Endothelial cell of umbilical vein (primary cell): ENCODE results near the gene KLHL5. TPM values are rescaled to one million over a fixed set of nuclear protein-coding genes. Genes with fewer than 3 reads are reported as not detected.

Source experiments
- BruUV-seq: library from RNA; stranded (reverse); fragments of 400-500 nt; replicated peaks from 2 replicates; lab custom pipeline; 2021; lab: Mats Ljungman, UMichigan
- CTCF ChIA-PET: fragments of 300-600, 350-600 bp; sonication (Branson Sonifier 250); formaldehyde crosslinking; loops from one replicate; lab custom pipeline; 2021; ENCODE audit warnings: antibody characterized with exemption, inconsistent platforms; lab: Charles Lee
- POLR2A ChIA-PET: fragments of 300-600, 350-600 bp; sonication (Branson Sonifier 250); formaldehyde crosslinking; loops from one replicate; lab custom pipeline; 2021; ENCODE audit warnings: antibody characterized with exemption, inconsistent platforms; lab: Charles Lee
- DNase-seq: peaks from one replicate; pipeline ENCODE4 v3.0.0-alpha.2; 2011; ENCODE audit warnings: low read depth, low spot score
- FAIRE-seq: peaks from 2 replicates; lab custom pipeline; 2011; peaks lifted over from hg19 to GRCh38; lab: Jason Lieb, UNC
- H2AFZ ChIP-seq: 2 replicates; pipeline ENCODE4 v1.6.0; 2012; ENCODE audit warnings: low read depth, low read length, control low read depth, inconsistent platforms
- H3K27ac ChIP-seq: 2 replicates; pipeline ENCODE4 v1.5.1; 2011; ENCODE audit warnings: low read depth, mild to moderate bottlenecking, control low read depth, low read length, moderate library complexity; ENCODE audit not compliant: insufficient read depth
- H3K27me3 ChIP-seq, 2 experiments: 2 replicates each; pipeline versions ENCODE4 v1.6.0 to v1.6.1; 2011; ENCODE audit warnings: low read length in 2 of 2, mixed read lengths in 1 of 2; ENCODE audit not compliant: control insufficient read depth in 2 of 2, insufficient read depth in 2 of 2
- H3K36me3 ChIP-seq, 2 experiments: 2 replicates in 1 of 2; 3 replicates in 1 of 2; pipeline ENCODE4 v1.5.1; 2011; ENCODE audit warnings: low read length in 2 of 2, mild to moderate bottlenecking in 1 of 2, moderate library complexity in 1 of 2; ENCODE audit not compliant: control insufficient read depth in 2 of 2, insufficient read depth in 2 of 2; ENCODE audit errors: extremely low read depth in 1 of 2
- H3K4me1 ChIP-seq: 3 replicates; pipeline ENCODE4 v1.5.1; 2011; ENCODE audit warnings: mild to moderate bottlenecking, low read length; ENCODE audit not compliant: control insufficient read depth, insufficient read depth; ENCODE audit errors: extremely low read depth
- H3K4me2 ChIP-seq: 2 replicates; pipeline ENCODE4 v1.6.1; 2011; ENCODE audit warnings: low read length, control low read depth, mixed read lengths; ENCODE audit not compliant: insufficient read depth
- H3K4me3 ChIP-seq, 3 experiments: fragments of 200-600 bp in 1 of 3; sonication (generic), shearing (Covaris generic) in 1 of 3; replicated peaks in 1 of 3; 2 replicates each; pipeline ENCODE4 v1.5.1; 2011 to 2016; ENCODE audit warnings: control low read depth in 3 of 3, low read length in 3 of 3, mild to moderate bottlenecking in 2 of 3, inconsistent platforms in 1 of 3, low read depth in 1 of 3, moderate library complexity in 1 of 3; ENCODE audit not compliant: insufficient read depth in 1 of 3
- H3K79me2 ChIP-seq: 2 replicates; pipeline ENCODE4 v1.6.0; 2012; ENCODE audit warnings: low read length, inconsistent platforms; ENCODE audit not compliant: control insufficient read depth, insufficient read depth
- H3K9ac ChIP-seq: replicated peaks from 2 replicates; pipeline ENCODE3; 2011; ENCODE audit warnings: low read length, control low read depth; ENCODE audit not compliant: insufficient read depth; ENCODE audit errors: extremely low read depth
- H3K9me1 ChIP-seq: replicated peaks from 3 replicates; pipeline ENCODE4 v1.6.0; 2011; ENCODE audit warnings: mild to moderate bottlenecking, low read length; ENCODE audit not compliant: control insufficient read depth, insufficient read depth; ENCODE audit errors: extremely low read depth
- H3K9me3 ChIP-seq: replicated peaks from 2 replicates; pipeline ENCODE4 v1.5.1; 2012; ENCODE audit warnings: low read length, inconsistent platforms; ENCODE audit not compliant: control insufficient read depth, insufficient read depth
- H4K20me1 ChIP-seq: replicated peaks from 2 replicates; pipeline ENCODE3; 2011; ENCODE audit warnings: mild to moderate bottlenecking, low read length; ENCODE audit not compliant: control insufficient read depth, insufficient read depth; ENCODE audit errors: extremely low read depth
- CTCF ChIP-seq, 2 donors: IDR thresholded peaks; 1 replicate in 1 of 2; 2 replicates in 1 of 2; pipeline ENCODE4 v1.5.1; 2011; ENCODE audit warnings: low read length in 2 of 2, mild to moderate bottlenecking in 2 of 2, moderate library complexity in 2 of 2, control low read depth in 1 of 2, inconsistent platforms in 1 of 2, low read depth in 1 of 2; ENCODE audit not compliant: insufficient read depth in 1 of 2; ENCODE audit errors: extremely low read depth in 1 of 2
- EZH2 ChIP-seq: IDR thresholded peaks from 2 replicates; pipeline ENCODE4 v1.6.1; 2012; ENCODE audit warnings: borderline replicate concordance, low read depth, mild to moderate bottlenecking, moderate library complexity, low read length, inconsistent platforms; ENCODE audit not compliant: severe bottlenecking
- FOS ChIP-seq: IDR thresholded peaks from 2 replicates; pipeline ENCODE4 v1.6.1; 2011; ENCODE audit warnings: mild to moderate bottlenecking, low read length, moderate library complexity, borderline replicate concordance; ENCODE audit not compliant: insufficient read depth
- GATA2 ChIP-seq: IDR thresholded peaks from 2 replicates; pipeline ENCODE4 v1.7.0; 2011; ENCODE audit warnings: low read depth, mild to moderate bottlenecking, moderate library complexity, mixed read lengths, low read length; ENCODE audit not compliant: insufficient read length, insufficient read depth
- JUN ChIP-seq: IDR thresholded peaks from 2 replicates; pipeline ENCODE4 v1.6.1; 2011; ENCODE audit warnings: borderline replicate concordance, low read depth; ENCODE audit not compliant: insufficient read length, insufficient read depth
- MYC ChIP-seq: IDR thresholded peaks from one replicate; pipeline ENCODE4 v1.6.1; 2011; ENCODE audit warnings: mild to moderate bottlenecking, low read depth, low read length
- POLR2A ChIP-seq: IDR thresholded peaks from 2 replicates; pipeline ENCODE4 v1.6.1; 2012; ENCODE audit warnings: low read depth, mild to moderate bottlenecking, control low read depth, low read length
- POLR2AphosphoS5 ChIP-seq: IDR thresholded peaks from 2 replicates; pipeline ENCODE4 v1.6.1; 2012; ENCODE audit warnings: low read depth, mild to moderate bottlenecking, control low read depth, low read length, moderate library complexity; ENCODE audit not compliant: insufficient read depth
- dilution Hi-C: fragments of 300-500 bp; cut with MboI; formaldehyde crosslinking; loops from one replicate; pipeline ENCODE4 v1.15.0; 2019; ENCODE audit warnings: low sequenced_read_pairs; ENCODE audit not compliant: extremely low pct_ligation_motif_present
- intact Hi-C: fragments of 100-400 bp; cut with micrococcal nuclease; formaldehyde crosslinking; loops from one replicate; pipeline ENCODE4 v1.10.0; 2022
- polyA plus RNA-seq, 4 experiments: library from polyadenylated mRNA; depleted of rRNA in 3 of 4; stranded (reverse) in 3 of 4; unstranded in 1 of 4; fragments of >200 nt; gene quantifications; 2 replicates each; pipeline versions ENCODE4 v1.2.1 to v1.2.3, GENCODE V29; 2011 to 2012; ENCODE audit warnings: missing spikeins in 1 of 4
- total RNA-seq: library from RNA; stranded (reverse); gene quantifications from 2 replicates; pipeline ENCODE4 v1.2.3, GENCODE V29; 2021
- TF ChIP-seq, protein P1 (sequence below): IDR thresholded peaks from 2 replicates; pipeline ENCODE4 v1.6.1; 2011; ENCODE audit not compliant: insufficient read depth, insufficient read length

Gene KLHL5
- total and polyA plus RNA-seq, 2 donors (not counting 3 experiments of a cell fraction or from before 2014, with no cell fraction given) = 32.2 to 54.6 TPM

DNA sequence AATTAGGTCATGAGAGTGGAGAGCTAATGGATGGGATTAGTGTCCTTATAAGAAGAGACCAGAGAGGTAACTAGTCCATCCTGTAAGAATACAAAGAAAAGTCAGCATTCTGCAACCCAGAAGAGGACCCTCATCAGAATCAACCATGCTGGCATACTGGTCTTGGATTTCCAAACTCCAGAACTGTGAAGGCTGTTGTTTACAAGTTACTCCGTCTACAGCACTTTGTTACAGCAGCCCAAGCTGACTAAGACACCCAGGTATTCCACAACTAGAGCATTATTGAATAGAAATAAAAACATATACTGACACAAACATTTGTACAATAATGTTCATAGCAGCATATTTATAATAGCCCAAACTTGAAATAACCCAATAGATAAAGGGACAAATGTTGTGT is 39.0 kb upstream of the KLHL5 start:
- ChIA-PET CTCF (interaction anchor here (1.0 kb wide), 1 partner anchor 23 kb away, joined by 3 read pairs; no protein-coding TSS in a partner anchor), POLR2A (no interaction called here)
- Histone ChIP-seq H3K4me2 (no peak overlapping the region), H3K9ac (no peak overlapping the region), H2AFZ (no peak overlapping the region), H4K20me1 (no peaks in the 10 kb centered on the region), H3K36me3 (no peaks in the 10 kb centered on the region), H3K9me1 (no peaks in the 10 kb centered on the region), H3K27ac (no peak overlapping the region), H3K9me3 (no peaks in the 10 kb centered on the region), H3K79me2 (no peaks in the 10 kb centered on the region), H3K27me3 (no peaks in the 10 kb centered on the region), H3K4me1 (peaks cover 8% of the 10 kb centered on the region), H3K4me3 (no peak overlapping the region)
- TF ChIP-seq CTCF (IDR thresholded peaks at IDR 0.05; ENCODE audit: extremely low read depth in 1 of 2, insufficient read depth in 1 of 2, low read depth in 1 of 2, low read length in 2 of 2) (no peak), GATA2 (no peak), FOS (no peak), POLR2AphosphoS5 (no peak), EZH2 (no peak), POLR2A (no peak), MYC (no peak), JUN (no peak)
- TF ChIP-seq, protein P1, sequence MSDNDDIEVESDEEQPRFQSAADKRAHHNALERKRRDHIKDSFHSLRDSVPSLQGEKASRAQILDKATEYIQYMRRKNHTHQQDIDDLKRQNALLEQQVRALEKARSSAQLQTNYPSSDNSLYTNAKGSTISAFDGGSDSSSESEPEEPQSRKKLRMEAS = no peak
- DNase-seq (no peak), FAIRE-seq (no peak)
- BruUV-seq = no TSS peak
- dilution Hi-C loops = no loop called here
- intact Hi-C loops = no loop called here
